CD4-positive, alpha-beta T cell treated with Interleukin-17A for 1 hour (primary cell): Measurements from ENCODE around the gene PEMT.

ENCODE experiments used
- DNase-seq: peaks from one replicate; pipeline ENCODE4 v3.0.0-alpha.2; 2020

The PEMT gene

DNA sequence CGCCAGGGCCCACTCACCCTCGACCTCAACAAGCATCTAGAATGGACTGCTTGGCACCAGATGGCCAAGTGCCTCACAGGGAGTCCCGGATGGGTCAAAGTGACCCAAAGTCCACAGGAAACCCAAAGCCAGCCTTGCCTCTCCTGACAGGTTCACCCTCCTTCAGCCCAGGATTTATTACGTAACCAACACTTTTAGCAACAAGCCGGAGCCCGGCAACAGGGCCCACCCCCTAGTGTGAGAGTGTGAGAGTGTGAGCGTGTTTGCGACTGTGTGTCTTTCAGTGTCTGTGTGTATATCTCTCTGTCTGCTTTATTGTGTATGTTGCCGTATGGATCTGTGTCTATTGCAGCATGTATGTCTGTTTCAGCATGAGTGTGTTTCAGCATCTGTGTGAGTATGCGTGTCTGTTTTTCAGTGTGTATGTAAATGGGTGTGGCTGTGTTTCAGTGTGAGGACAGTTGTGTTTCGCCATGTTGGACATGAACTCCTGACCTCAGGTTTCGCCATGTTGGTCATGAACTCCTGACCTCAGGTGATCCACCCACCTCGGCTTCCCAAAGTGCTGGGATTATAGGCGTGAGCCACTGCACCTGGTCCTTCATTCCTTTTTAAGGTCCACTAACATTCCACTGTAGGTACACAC lies 13.7 kb upstream of the PEMT start:
- no peak for DNase-seq

DNA sequence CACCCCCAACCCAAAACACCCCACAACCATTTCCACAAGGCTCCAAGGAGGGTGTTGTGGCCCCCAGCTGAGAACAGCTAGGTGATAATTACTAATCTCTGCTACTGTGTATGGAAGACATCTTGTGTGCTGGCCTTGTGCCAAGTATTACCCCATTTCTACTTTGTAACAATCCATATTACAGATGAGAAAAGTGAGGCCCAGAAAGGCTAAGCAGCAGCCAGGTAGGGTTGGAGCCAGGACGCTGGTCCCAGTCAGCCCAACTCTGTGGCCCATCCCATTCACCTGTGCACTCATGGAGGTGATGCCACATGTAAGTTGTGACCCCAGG lies 12.4 kb upstream of the PEMT start:
- no peak for DNase-seq

DNA sequence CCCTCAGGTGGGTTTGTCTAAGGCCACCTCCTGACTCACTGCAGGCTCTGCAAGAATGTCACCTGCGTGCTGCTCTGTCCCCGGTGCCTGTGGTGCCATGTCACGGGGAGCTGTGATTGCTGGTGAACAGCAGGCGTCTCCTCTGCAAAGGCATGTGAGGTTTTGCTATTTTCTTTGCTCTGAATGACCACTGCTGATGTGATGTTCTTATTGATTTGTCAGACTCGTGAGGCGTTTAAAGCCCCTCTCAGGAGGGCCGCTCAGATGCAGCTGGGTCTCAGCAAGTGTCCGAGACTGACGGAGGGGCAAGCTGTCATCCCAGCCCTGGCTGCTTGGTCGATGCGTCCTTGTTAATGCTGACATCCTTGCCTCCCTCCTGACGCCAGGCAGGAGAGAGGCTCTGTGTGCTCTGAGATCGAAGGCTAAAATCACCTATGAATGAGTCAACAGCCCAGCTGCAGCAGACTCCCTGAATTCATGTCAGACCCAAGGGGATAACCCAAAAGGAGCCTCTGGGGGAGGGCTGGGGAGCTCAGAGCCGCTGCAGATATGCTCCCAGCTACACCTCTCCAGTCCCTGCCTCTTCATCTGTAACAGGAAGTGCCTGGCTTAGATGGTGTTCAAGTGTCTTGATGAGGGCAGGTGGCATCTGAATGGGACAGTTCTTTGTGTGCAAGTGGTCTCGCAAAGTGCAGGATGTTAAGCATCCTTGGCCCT lies 11.8 kb upstream of the PEMT start:
- no peak for DNase-seq

DNA sequence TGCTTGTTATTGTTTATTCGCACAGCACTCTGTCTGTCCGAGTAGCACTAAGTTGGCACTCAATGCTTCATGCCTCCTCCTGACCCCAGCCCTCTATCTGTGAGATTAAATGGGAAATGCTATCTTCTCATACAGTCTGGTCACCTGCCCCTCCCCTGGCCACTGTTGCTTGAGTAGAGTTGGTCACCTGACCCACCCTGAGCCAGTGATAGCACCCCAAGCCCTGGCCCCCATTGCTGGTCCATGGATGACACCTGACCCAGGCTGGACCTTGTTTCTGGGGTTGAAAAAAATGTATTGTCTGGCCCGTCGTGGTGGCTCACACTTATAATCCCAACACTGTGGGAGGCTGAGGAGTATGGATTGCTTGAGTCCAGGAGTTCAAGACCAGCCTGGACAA lies 8.5 kb upstream of the PEMT start:
- DNase-seq: no peak

DNA sequence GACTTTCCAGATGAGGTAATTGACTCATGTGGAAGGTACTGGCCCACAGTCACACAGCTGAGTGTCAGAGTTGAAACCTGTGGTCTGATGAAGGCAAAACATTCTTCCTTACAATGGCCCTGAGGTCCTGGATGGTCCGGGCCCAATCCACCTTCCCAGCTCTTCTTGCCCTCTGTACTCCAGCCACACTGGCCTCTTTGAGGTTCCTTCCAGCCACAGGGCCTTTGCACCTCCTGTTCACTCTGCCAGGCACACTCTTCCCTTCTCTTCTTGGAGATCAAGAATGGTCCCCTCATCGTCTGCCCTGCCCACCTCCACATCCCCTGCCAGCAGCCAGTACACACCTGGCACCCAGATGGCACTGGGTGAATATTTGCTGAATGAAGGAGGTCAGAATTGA lies 6.5 kb upstream of the PEMT start:
- no peak for DNase-seq

DNA sequence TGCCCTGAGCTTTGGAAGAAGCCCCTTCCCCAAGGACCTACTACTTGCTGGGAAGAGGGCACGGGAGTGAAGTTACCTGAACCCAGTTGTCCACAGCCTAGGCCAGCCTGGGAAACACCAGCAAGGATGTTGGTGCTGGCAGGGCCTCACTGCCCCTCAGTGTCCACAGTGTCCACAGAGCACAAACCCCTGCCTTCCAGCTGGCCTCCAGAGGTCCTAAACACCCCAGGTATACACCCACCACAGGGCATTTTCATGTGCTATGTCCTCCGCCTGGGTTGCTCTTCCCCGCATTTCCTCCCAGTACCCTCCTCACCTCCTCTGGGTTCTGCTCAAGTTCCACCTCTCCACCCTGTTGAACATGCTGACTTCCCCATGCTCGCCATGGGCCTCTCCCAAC lies 4.2 kb upstream of the PEMT start:
- no peak for DNase-seq

DNA sequence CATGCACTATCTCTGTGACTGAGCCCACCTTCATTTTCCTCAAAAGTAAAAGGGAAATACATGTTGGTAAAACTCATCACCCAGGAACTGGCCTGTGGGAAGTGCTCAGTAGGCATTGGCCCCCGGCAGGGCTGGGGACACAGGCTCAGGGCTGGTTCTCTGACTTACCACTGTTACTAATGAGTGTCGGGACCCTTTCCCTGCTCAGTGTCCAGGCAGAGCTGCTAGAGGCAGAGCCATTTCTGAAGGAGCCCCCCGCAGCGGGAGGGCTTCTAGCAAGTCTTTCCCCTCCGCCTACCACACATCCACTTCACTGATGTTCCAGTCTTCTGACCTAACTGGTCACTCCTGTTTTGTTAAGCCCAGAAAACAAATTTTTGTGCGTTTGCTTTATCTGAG lies 1.7 kb upstream of the PEMT start:
- DNase-seq: no peak

DNA sequence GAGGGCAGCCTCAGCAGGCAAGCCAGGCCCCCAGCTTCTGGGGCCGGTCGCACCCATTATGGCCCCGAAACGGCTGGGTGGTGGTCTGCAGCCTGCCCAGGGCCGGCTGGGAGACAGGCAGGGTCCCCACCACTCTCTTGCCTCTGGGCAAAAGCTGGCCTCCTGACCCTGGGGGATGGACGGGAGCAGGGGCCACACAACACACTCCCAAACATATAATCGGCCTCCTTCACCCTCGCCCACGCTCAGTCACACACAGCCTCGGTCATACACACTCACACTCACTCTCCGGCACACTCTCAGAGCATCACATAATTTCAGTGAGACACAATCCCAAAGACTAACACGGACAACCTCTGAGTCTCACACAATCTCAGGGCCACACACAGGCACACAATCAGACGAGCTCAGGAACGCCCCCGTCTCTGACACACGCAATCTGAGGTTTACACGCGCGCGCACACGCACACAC lies 589 bp downstream of the PEMT start:
- DNase-seq: no peak

DNA sequence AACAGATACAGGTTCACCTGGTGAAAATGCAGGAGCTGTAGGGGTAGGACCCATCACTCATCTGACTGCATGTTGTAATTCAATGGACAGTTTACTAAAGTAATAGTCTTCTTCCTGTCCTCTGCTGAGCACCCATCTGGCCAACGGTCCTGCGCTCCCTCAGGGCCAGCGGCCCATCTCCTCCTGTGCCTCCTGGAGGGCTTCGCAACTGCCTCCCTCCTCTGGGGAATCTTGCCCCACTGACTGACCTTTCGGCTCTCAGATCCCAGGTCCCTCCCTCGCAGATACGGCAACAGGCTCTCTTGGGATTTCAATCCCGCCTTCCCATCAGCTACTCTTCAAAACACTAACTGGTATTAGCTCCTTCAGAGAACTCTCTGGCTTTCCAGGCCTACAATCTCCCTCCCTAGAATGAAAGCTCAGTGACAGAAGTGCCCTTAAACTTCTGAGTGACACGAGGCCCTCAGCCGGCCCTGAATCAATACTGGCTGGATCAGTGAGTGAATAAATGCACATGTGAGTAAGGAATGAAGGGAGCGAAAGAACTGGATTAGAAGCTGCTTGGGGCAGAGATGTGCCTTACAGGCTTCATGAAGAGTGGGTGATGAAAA lies 1.3 kb downstream of the PEMT start:
- no peak for DNase-seq

DNA sequence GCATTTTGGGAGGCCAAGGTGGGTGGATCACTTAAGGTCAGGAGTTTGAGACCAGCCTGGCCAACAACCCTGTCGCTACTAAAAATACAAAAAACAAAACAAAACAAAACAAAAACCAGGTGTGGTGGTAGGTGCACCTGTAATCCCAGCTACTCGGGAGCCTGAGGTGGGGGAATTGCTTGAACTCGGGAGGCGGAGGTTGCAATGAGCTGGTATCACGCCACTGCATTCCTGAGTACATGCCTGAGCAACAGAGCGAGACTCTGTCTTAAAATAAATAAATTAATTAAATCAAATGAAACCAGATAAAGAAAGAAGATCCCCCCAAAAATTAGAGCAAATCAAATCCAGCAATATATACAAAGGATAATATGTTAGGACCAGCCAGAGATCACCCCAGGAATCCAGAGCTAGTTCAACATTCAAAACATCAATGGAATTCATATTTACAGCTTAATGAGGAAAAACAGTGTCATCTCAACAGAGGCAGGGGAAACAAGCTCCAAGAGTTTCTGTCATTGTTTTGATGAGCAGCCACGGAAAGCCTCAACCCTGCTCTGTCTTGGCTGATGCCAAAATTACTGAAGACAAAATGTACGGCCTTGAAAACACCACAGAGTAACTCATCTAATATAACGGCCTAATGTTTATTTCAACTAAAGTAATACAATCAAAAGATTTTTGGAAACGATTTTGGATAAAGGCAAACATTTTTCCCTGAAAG lies 3.7 kb downstream of the PEMT start:
- DNase-seq: no peak

DNA sequence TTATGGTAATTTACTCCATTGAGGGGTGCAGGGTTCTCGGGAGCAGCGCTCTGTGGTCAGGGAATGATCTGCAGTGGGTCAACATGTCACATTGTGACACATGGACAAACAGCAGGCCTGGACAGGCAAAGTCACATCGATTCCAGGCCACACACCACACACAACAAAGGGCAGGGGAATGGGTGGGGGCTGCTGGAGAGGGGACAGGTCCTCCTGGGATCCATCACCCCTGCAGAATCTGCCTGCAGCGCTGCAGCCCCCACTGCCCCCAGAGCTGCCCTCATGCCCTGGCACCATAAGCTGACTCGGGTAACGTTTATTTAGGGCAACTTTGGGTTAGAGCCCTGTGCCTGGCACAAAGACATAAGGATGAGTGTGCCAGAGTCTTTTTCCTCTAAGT lies 9.1 kb downstream of the PEMT start:
- no peak for DNase-seq

DNA sequence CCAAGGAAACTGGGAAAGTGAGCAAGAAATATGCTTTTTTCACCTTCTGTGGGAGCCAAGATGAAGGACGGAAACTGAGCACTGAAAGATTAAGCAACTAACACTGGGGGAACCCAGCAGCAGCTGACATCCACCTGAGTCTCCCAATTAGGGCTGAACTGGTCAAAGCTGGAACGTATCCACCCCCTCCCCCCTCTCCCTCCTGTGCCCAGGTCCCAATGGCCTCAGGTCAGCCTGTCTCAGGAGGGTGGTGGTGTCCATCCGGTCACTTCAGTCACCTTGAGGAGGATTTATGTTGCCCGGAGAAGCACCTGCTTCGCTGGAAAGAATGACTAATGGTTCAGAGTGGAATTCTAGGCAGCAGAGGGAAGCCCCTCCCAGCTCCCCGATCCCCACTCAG lies 10.0 kb downstream of the PEMT start:
- DNase-seq: no peak

DNA sequence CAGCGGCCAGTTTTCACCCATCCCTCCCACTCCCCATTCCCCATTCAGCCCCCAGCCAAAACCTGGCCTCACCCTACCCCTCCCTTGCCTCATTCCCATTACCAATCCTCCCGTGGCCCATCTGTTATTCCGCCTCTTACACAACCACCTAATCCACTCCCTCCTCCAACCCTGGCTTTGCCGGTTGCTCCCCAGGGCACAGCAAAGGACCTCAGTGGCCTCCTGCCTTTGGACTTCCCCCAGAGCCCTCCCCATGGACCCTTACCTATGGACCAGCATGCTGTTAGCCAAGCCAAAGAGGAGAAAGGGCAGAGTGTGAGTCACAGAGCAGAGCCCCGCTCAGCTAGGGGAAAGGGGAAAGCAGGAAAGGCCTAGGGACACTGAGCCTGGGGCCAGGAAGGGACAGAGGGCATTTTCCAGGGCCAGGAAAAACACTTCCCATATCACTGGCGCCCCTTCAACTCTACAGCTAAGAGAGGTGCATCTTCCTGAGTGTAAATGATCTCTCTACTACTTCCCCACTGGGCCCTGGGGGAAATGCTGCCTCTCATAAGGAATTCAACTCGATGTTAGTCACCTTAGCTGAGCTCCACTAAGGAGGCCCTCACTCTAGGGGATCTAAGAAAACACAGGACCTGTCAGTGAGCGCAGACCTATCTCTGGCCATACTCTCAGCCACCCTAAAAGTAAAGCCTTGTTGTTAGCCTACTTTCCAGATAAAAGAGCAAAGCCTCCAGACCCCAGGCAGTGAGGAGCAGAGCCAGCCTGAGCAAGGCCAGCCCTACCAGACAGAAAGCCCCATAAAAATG lies 10.6 kb downstream of the PEMT start:
- DNase-seq: no peak

DNA sequence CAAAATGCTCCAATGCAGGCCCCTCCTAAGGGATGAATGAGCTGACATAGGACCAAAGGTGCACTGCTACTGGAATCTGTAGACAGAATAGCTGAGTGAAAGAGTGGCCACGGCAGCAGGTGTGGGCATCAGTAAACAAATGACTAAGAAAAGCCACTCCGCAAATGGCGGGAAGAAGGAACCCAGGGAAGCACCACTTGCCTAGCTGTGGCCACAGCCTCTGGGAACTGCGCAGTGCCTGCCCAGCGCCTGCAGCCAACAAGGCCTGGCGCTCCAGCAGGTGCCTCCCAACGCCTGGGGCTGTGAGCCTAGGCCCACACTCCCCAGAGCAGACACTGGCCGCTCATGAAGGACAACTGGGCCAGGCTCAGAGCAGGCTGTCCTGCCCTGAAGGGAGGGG lies 11.8 kb downstream of the PEMT start:
- DNase-seq: no peak

DNA sequence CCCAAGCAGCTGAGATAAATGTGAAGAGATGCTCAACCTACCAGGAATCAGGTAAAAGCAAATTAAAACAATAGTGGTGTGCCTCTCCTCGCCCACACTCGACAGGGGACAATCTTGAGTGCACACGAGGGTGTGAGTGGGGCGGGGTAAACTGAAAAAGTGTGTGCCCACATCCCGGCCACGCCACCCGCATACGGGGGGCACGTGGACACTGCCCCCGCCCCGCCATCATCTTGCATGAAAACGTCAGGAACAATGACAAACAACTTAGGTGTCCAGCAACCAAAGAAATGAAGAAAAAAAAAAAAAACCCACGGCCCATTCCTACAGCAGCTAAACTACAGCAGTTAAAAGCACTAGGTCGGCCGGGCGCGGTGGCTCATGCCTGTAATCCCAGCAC lies 14.1 kb downstream of the PEMT start:
- no peak for DNase-seq

DNA sequence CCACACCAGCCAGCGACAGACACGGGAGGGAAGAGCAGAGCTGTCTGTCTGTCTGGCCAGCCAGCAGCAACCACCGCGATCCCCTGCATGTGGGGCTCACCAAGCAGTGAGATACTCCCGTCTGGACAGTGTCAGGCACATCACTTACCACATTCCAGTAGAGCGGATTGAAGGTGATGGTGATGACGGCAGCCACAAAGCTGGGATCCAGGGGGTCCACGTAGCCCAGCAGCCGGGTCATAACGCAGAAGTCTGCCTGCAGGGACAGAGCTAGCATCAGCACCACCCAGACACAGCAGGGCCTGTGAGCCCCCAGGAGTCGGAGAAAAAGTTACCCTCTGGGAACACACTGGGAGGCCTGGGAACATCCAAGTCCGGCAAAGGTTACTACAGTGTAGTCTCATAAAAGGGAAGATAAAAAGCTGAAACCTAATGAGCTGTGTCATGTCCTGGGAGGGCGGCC lies 14.7 kb downstream of the PEMT start:
- DNase-seq: no peak

DNA sequence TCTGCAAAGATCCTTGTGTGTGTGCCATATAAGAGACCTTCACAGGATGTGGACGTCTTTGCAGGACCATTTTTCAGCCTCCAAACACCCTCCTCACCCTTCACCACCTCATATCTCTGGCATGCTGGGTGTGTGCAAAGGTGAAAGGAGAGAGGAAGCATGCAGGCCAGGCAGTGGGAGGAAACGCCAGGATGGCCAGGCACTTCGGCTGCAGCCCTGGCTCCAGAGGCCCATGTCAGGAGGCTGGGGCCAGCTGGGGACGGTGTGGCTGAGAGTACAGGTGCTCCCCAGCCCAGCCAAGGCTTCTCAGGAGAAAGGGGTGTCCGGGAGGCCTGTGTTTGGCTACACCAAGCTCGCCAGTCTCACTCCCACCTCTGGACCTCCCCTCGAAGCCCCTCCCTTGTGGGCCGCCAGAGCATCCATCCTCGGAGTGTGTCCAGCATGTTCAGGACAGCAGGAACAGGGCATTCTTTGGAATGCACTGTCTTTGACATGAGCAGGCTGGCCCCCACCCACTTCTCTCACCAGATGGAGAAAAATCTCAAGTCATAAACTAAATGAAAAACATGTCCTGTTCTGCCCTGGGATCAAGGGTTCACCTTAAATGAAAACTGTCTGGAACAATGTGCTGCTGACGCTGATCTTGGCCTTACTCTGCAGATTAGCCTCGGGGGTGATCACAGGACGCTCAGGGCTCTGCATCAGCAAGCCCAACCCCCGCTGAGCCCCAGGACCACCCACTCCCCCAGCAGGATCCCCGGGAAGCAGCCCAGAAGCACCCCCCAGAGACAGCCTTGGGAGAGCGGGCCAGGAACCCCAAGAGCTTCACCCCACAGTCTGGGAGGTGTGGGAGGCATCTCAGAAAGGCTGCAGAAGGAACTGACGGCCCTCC lies 15.9 kb downstream of the PEMT start:
- no peak for DNase-seq

DNA sequence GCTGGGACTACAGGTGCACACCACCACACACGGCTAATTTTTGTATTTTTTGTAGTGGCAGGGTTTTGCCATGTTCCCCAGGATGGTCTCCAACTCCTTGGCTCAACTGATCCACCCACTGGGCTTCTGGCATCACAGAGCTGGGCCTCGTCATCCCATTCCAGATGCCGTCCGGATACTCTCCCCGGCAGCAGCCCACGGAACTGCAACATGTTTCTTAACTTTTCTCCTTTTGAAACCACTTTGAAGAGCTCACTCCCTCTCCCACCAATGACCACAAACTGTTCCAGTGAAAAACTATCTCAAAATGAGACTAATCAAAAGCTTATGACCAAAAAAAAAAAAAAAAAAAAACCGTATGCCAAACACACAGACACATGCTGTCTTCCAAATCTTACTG lies 17.6 kb downstream of the PEMT start:
- no peak for DNase-seq

DNA sequence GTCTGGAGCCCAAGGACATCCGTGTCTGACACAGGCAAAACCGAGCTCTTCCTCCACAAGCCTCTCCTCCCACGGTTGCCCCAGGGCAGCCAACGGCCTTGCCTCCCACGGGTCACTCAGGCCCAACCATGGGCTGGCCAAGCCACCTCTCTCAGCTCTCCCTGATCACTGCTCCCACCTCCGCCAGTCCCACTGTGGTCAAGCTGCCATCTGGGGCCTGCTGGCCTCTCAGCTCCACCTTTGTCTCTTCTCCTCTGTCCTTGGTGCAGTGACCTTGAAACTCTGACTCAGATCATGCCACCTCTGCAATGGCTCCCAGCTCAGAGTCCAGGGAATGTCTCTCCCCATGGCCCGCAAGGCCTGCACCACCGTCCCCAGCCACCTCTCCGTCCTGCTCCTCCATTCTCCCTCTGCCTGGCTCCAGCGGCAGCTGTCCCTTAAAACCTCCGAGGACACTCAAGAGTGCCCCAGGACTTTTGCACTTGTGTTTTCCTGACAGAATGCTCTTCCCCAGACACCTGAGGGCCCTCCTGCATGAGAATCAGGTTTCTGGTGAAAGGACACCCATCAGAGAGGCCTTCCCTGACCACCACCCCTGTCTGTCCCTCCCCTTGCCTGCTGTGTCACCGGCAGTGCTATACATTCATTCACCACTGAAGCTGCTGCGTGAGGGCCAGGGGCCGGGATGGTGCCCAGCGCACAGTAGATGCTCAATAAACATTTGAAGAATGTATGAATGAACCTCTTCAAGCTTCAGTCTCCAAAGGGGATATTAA lies 19.3 kb downstream of the PEMT start:
- no peak for DNase-seq

DNA sequence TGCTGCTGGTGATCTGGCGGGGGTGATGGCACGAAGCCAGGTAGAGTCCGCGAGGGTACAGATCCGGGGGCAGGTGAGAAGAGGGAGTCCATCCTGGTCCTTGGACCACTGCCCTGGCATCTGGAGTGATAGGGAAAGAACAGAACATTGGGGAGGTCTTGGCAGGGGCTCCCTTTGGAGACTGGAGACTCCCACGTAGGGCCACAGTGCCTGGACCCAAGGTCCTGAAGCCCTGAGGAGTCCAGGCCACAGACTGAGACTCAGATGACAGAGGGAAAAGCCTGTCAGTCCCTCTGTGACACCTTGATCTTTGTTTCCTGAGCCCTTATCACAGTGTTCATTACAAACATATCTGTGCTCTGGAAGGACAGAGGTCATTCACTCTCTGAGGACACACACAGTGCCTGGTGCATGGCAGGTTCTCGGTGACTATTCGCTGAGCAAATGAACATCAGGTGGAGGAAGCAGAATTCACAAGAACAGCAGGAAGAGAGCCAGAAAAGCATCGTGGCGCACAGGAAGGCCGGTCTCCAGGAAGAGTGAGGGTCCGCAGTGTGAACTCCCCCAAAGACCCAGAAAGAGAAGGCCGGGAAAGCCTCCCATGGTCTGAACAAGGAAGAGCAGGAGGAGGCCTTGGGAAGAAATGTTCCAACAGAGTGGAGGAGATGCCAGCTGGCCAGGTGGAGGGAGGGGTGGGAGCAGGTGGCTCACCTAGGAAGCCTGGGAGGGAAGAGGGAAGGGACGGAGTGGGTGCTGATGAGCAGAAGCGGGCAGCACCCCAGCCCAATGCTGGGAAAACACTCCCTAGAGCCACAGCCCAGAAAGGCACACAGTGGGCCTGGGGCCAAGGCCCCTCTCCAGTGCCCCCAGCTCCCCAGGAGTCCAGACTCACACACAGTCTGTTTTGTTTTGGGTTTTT lies 20.5 kb downstream of the PEMT start:
- no peak for DNase-seq
